Activated CD8-positive, alpha-beta memory T cell treated with anti-CD3 and anti-CD28 coated beads, Interleukin-2, amount 50 U/mL, for 4 hours (primary cell): ENCODE data around the gene PLXNA4.
"Not testable (repeated sequence)": the region's sequence is repeated elsewhere in the genome, so short reads cannot be mapped to it uniquely, and the experiment has no call there.

ENCODE experiments used
- DNase-seq: peaks from one replicate; pipeline ENCODE4 v3.0.0-alpha.2; 2020

The PLXNA4 gene

DNA sequence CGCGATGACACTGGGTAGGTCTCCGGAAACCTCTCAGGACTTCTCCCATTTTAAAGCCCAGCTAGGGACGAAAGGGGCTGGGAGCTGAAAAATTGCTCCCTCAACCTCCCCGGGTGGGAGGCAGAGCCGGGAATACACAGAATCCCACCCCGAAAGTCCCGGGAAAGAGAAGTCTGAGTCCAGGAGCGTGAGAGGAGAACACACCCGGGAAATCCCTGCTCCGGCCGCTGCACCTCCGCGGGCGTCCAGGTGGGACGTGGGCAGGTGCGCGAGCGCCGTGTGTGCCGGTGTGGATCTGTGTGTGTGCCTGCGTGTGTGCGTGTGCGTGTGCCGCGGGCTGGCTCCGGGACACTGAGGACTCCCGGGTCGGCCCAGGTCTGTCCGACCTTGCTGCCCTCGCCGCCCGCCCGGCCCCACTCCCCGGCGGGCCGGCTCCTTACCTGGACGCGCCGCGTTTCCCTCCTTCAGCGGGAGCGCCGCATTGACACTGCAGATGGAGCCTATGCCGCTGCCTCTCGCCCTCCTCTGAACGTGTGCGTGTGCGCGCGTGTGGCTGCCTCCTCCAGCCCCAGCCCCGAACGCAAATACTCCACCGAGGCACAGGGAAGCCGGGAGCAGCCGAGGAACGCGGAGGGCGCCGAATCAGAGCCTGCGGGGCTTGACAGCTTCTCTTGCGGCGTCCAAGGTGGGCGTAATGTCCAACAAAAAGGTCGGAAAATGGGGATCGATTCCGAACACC, at the start of gene PLXNA4:
Gene PLXNA4 (minus strand): TSS at position 489 of the 739 bp plus-strand sequence. CDS start 67,777 bp downstream, outside the sequence.
- no peak for DNase-seq

- DNase-seq: no peak
These were observed 49.4 kb upstream of the PLXNA4 start for GRCh38 chr7:132625651-132626050.

GRCh38 chr7:132622081-132622480, 45.8 kb upstream of the PLXNA4 start:
- no peak for DNase-seq

- no peak for DNase-seq
These were observed 43.7 kb upstream of the PLXNA4 start for GRCh38 chr7:132619967-132620366.

DNA sequence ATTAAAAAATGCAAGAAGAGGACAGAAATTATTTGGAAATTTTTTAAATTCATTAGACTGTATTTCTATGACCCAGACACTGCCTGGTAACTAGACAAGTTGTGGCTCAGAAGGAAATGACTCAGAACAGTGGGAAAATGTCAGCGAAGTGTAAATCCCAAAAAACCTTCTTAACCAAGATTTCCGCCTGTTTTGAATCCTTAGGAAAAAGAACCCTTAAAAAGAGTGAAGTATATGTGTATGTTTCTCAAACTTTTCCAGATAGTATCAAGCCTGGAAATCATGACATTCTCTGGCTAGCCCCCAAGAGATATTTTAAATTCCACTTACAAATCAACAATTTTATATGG, 42.7 kb upstream of the PLXNA4 start:
- DNase-seq: no peak

DNA sequence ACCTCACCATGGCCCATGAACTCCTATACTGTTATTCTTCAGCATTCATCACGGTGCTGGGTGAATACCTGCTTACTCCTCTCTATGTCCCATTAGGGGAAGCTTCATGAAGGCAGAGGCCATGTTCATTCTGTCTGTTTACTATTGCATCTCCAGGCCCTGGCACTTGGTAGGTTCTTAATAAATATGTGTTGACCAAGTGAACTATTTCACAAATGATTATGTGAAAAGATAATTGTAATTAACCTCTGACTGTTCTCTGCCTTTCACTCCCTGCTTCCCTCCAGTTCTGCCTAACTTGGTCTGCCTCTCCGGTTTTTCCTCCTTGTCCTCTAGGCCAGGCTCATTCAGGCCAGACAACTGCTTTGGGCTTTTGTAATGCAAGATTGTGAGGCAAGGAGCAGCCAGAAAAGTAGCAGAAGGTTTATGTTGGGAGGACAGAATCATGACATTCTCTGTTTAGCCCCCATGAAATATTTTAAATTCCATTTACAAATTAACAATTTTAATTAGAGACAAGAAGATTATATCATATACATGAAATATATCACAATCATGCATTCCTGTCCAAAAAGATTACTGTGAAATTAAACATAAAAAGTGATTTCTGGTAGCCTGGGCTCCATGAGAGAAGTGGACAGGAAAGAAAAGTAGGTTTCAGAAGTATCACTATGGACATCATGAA, 42.1 kb upstream of the PLXNA4 start:
- no peak for DNase-seq

DNA sequence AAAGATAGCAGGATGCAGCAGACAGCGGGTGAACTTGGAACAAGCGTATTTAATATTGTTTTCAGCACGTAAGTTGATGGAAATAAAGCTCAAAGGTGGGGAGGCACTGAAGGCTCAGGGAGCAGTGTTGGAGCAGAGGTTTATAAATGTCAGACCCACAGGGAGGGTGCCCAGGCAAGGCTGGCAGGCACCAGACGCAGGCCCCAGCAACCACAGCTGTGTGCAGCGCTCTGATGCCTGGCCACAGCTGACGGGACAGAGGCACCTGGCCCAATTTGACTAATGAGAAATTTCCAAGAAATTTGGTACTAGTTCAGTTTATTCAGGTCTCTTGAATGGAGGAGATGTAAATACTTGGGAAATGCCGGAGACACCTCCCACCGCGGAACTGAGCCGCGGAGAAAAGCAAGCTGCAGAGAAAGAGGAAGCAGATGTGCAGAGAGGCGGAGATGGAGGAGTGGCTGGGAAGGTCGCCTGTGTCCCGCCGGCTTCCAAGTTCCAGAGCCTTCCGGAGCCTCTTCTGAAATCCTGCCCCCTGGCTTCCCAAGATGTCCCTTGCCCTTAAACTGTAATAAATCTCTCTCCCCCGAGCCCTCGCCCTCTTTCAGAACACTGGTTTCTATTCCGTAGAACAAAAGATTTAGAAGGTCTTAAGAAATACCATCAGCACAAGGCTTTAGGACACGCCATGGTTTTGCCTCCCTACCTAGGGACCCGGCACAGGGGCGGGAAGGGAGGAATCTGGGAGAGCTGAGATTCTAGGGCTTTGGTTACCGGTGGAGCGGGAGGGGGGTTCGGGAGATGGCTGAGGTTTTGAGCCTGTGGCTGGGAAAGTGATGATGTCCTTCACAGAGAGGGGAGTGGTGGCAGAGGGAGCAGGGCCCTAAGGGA, 38.4 kb upstream of the PLXNA4 start:
- no peak for DNase-seq

GRCh38 chr7:132613737-132614136, 37.5 kb upstream of the PLXNA4 start:
- DNase-seq: no peak

DNA sequence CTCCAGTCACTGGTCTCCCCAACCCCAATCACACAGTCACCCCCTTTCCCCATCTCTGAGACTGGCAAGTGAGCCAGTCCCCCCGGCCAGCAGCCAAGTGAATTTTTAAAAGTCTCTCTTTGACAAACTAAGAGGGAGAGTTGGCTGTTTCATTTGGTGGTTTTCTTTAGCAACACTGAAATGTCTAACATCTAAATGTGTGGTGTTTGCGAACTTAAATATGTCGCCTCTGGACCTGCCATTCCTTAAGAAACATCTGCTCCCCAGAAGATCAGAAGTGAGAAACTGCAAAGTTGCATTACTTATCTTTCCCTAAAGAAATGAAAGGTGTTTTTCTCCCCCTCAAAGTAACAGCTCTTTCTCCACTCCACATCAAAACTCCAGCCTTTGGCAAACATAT, 34.7 kb upstream of the PLXNA4 start:
- no peak for DNase-seq

GRCh38 chr7:132609906-132610520, 33.7 kb upstream of the PLXNA4 start:
- no peak for DNase-seq

DNA sequence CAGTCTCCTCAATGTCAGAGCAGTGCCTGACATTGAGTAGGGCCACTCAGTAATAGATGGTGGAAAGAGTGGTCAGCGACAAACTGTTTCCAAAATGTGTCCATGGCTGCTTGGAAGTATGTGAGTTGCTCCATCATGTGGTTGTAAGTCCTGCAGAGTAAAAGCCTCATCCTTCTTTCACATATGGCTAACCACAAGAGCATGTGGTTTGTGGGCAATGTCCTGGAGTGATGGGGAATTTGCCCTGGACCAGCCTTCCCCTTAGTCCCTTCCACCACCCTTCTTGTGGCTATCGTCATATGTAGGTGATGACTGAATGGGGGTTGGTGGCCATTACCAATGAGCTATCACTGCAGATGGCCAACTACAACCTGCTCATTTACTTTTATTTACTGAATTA, 33.0 kb upstream of the PLXNA4 start:
- DNase-seq: no peak

- DNase-seq: no peak
These were observed 32.3 kb upstream of the PLXNA4 start for GRCh38 chr7:132608523-132608922.

GRCh38 chr7:132607656-132608055, 31.4 kb upstream of the PLXNA4 start:
- no peak for DNase-seq

GRCh38 chr7:132604121-132604520, 27.9 kb upstream of the PLXNA4 start:
- no peak for DNase-seq

DNA sequence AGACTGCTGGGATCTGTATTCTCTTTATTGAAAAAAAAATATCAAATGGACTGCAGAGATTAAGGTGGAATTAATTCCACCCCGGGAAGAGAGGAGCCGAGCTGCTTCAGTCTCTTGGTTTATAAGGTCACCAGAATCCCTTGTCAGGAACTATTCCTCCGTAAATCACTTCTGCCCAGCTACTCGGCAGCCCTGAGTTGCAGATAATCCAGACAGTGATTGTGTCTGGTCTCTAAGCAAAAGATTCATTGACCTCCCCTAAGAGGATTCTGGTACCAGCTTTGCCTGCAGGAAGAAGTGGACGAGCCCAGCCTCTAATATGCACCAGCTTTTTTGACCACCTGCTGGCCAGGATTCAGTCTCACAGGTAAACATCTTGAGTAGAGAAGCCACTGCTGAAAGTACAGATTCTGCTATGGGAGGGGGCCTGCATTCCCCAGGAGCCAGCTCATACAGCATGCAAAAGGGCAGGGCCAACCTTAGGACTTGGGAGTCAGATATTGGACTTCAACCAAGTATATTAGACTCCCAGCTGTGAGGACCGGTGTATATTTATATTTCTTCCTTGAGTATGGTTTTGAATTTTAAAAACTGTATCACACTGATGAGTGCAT, 27.1 kb upstream of the PLXNA4 start:
- DNase-seq: no peak

DNA sequence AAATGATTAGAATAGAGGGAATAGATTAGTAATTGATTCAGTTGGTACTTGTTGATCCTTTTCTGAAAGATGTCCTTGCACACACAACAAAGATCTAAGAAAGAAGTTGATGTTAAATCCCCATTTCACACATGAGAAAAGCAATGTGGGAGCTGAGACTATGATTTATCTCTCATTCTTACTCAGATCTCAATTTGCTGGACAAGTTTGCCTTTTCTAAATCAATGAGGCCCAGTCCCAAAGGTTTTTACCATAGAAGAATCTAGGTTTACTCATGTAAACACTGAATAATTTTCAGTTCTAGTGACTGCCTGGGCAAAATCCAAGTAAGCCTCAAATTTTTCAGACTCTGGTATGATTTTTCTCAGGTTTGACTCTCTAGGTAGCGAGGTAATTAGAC, 25.5 kb upstream of the PLXNA4 start:
- no peak for DNase-seq

DNA sequence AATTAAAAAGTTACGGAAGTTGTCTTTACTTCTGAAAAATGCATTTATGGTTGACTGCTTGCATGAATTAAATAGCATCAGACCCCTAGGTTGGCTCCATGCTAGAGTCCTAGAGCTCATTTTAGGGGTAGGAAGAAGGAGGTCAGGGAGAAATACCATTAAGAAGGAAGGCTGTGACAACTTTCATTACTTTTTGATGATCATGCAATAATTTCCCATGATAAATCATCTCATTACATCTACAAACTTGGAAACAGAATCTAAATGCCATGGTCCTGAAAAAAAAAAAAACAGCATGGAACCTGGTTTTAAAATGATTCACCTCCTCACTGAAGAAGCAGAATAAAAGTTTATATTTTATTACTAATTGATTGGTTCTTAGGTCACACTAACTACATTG, 20.3 kb upstream of the PLXNA4 start:
- DNase-seq: no peak

DNA sequence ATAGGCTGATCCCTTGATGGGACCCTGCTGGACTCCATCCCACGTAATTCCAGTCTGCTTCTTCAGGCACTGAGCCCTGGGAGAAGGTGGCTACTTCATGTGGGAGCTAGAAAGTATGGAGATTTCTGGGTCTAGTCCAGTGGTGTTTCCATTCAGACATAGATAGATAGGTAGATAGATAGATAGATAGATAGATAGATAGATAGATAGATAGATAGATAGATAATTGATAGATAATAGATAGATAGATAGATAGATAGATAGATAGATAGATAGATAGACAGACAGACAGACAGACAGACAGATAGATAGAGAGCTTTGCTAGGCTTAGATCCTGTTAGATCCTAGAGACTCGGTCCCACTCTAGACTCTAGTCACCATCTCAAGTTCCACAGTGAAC, 18.5 kb upstream of the PLXNA4 start:
- DNase-seq: not testable (repeated sequence)

DNA sequence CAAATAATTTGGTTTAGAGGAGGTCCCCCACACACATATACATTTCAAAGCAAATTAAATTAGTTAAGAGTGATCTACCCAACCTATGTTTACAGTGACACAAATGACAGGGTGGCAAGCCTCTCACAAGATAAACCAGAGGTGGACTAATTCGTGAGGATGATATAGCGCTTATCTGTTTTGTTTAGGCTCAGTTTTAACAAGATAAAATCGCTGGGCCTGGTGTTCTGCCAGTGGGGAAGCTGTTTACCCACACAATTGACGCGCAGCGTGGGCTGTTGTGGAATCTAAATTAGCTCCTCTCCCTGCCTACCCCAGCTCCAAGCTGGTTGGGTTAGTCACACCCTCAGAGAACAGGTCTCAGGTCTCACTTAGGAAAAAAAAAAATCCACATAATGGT, 16.7 kb upstream of the PLXNA4 start:
- no peak for DNase-seq

DNA sequence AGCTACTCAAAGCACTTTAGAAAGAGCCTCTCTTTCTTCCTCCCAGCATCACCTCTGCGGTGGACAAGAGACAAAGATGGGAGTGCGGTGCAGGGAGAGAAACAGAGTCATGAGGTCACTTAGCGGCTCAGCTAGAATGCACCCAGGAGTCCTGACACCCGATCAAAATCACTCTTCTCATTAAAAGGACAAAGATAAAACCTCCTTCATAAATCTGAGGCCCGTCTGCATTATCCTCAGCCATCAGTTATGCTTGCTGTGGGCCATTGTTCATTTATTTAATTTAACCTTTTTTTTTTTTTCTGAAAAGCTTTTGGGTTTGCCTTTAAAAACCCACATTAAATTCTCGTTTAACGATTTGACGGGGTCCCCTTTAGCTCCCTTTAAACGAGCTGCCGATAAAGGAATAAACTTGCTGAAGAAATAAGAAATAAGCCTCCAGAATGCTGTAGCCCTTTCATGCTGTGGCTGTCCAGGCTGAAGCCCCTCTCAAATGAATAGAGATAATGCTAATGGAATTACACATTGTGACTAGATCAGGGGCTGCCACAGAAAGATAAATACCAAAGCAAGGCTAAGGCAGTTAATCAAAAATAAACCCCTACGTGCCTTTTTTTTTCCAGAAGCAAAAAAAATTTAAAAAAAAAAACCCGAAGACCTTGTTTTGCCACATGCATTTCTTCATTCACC, 16.1 kb upstream of the PLXNA4 start:
- no peak for DNase-seq

DNA sequence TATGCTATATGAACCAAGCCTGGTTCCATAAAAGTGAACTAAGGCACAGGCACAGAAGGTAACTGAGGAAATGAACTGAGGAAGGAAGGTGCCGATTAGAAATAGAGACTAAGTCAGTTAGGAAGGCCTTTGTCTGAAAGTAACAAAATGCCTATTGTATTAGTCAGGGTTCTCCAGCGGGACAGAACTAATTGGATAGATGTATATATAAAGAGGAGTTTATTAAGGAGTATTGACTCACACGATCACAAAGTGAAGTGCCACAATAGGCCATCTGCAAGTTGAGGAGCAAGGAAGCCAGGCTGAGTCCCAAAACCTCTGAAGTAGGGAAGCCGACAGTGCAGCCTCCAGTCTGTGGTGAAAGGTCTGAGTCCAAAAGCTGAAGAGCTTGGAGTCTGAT, 13.9 kb upstream of the PLXNA4 start:
- no peak for DNase-seq

GRCh38 chr7:132588596-132588995, 12.3 kb upstream of the PLXNA4 start:
- no peak for DNase-seq
